ENCODE data around the gene EFNB1. TPM values are rescaled to one million over a fixed set of nuclear protein-coding genes. Genes with fewer than 3 reads are reported as not detected.

The EFNB1 gene
- total and polyA plus RNA-seq, 2 experiments from 2014 or later = 1.3 to 2.7 TPM

DNA sequence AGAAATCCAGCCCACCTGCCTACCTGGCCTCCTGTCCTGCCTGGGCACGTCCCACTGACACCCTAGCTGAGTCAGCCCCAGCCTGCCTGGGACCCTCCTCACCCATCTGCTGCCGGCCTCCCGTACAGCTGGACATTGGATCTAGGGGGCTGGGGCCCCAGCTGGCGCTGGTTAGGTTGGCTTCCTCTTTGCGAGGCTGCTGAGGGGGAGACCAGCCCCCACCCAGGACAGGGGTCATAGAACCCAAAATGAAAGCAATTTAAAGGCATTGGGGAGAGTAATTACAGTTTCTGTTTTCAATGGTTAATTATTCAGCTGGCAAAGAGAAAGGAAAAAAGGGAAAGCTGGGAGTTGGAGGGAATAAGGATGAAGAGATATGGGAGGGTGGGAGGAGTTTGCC, 15.8 kb downstream of the EFNB1 start:
- H3K9me2 ChIP-seq (ENCODE audit: insufficient read depth) = no peaks in the 10 kb centered on the region

More for the DNA sequence above, 15.8 kb downstream of the EFNB1 start:
- Histone ChIP-seq H3K4me3 (no peak overlapping the region), H3K4me1 (ENCODE audit: insufficient read depth) (peaks cover 3% of the 10 kb centered on the region; the same call in 1 of the 2 replicates), H3K79me2 (replicated peaks; ENCODE audit: insufficient read depth) (no peaks in the 10 kb centered on the region), H4K20me1 (replicated peaks; ENCODE audit: insufficient read depth) (no peaks in the 10 kb centered on the region), H3F3A (replicated peaks; ENCODE audit: low read depth) (no peaks in the 10 kb centered on the region), H2AFZ (no peak overlapping the region), H3K27me3 (ENCODE audit: insufficient read depth) (peaks cover 7% of the 10 kb centered on the region; the same call in 1 of the 2 replicates), H3K36me3 (ENCODE audit: insufficient read depth) (no peaks in the 10 kb centered on the region), H3K27ac (ENCODE audit: low read depth) (no peak overlapping the region), H3K4me2 (no peak overlapping the region)
- H3K36me3 Mint-ChIP-seq (ENCODE audit: low read depth) = peaks cover 3% of the 10 kb centered on the region; the same call in 1 of the 3 replicates
- ATAC-seq (no peak), DNase-seq (ENCODE audit: low spot score) (no peak)
- no peak overlapping the region for H3K27ac Mint-ChIP-seq
- no peak overlapping the region for H3K4me3 Mint-ChIP-seq
- peaks cover 11% of the 10 kb centered on the region for H3K27me3 Mint-ChIP-seq (ENCODE audit: insufficient read depth, low read depth, poor library complexity)
- no peak for TF ChIP-seq NANOG (IDR thresholded peaks at IDR 0.05; ENCODE audit: borderline replicate concordance)
- TF ChIP-seq, protein P1, sequence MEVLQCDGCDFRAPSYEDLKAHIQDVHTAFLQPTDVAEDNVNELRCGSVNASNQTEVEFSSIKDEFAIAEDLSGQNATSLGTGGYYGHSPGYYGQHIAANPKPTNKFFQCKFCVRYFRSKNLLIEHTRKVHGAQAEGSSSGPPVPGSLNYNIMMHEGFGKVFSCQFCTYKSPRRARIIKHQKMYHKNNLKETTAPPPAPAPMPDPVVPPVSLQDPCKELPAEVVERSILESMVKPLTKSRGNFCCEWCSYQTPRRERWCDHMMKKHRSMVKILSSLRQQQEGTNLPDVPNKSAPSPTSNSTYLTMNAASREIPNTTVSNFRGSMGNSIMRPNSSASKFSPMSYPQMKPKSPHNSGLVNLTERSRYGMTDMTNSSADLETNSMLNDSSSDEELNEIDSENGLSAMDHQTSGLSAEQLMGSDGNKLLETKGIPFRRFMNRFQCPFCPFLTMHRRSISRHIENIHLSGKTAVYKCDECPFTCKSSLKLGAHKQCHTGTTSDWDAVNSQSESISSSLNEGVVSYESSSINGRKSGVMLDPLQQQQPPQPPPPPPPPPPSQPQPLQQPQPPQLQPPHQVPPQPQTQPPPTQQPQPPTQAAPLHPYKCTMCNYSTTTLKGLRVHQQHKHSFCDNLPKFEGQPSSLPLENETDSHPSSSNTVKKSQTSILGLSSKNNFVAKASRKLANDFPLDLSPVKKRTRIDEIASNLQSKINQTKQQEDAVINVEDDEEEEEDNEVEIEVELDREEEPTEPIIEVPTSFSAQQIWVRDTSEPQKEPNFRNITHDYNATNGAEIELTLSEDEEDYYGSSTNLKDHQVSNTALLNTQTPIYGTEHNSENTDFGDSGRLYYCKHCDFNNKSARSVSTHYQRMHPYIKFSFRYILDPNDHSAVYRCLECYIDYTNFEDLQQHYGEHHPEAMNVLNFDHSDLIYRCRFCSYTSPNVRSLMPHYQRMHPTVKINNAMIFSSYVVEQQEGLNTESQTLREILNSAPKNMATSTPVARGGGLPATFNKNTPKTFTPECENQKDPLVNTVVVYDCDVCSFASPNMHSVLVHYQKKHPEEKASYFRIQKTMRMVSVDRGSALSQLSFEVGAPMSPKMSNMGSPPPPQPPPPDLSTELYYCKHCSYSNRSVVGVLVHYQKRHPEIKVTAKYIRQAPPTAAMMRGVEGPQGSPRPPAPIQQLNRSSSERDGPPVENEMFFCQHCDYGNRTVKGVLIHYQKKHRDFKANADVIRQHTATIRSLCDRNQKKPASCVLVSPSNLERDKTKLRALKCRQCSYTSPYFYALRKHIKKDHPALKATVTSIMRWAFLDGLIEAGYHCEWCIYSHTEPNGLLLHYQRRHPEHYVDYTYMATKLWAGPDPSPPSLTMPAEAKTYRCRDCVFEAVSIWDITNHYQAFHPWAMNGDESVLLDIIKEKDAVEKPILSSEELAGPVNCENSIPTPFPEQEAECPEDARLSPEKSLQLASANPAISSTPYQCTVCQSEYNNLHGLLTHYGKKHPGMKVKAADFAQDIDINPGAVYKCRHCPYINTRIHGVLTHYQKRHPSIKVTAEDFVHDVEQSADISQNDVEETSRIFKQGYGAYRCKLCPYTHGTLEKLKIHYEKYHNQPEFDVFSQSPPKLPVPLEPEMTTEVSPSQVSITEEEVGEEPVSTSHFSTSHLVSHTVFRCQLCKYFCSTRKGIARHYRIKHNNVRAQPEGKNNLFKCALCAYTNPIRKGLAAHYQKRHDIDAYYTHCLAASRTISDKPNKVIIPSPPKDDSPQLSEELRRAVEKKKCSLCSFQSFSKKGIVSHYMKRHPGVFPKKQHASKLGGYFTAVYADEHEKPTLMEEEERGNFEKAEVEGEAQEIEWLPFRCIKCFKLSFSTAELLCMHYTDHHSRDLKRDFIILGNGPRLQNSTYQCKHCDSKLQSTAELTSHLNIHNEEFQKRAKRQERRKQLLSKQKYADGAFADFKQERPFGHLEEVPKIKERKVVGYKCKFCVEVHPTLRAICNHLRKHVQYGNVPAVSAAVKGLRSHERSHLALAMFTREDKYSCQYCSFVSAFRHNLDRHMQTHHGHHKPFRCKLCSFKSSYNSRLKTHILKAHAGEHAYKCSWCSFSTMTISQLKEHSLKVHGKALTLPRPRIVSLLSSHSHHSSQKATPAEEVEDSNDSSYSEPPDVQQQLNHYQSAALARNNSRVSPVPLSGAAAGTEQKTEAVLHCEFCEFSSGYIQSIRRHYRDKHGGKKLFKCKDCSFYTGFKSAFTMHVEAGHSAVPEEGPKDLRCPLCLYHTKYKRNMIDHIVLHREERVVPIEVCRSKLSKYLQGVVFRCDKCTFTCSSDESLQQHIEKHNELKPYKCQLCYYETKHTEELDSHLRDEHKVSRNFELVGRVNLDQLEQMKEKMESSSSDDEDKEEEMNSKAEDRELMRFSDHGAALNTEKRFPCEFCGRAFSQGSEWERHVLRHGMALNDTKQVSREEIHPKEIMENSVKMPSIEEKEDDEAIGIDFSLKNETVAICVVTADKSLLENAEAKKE (CRISPR knock-in tag; IDR thresholded peaks at IDR 0.05) = no peak
- TF ChIP-seq ZNF331 (CRISPR knock-in tag; IDR thresholded peaks at IDR 0.05; ENCODE audit: low read depth) = no peak
- TF ChIP-seq EZH2 (IDR thresholded peaks at IDR 0.05; ENCODE audit: low read depth, unreplicated experiment) = no peak
- TF ChIP-seq JUNB (IDR thresholded peaks at IDR 0.05; ENCODE audit: unreplicated experiment) = no peak
- H3K9me3 Mint-ChIP-seq = no peaks in the 10 kb centered on the region; the same call in 2 of the 3 replicates
- peaks cover 34% of the 10 kb centered on the region for H3K4me1 Mint-ChIP-seq

All from GM23338 (cell line).